Activated CD4-positive, alpha-beta T cell treated with anti-CD3 and anti-CD28 coated beads for 36 hours (primary cell): ENCODE measurements around the gene SFTA2. TPM values are rescaled to one million over a fixed set of nuclear protein-coding genes. Genes with fewer than 3 reads are reported as not detected.

Experiments
- ATAC-seq: fragments of 200-7000 bp; cut with Tn5 transposase; one replicate; pipeline ENCODE4 v1.10.0; 2021; ENCODE audit warnings: mild to moderate bottlenecking, moderate library complexity
- CTCF ChIA-PET: fragments of 350-600 bp; sonication (Branson Sonifier 250); formaldehyde crosslinking; loops from one replicate; lab custom pipeline; 2021; ENCODE audit warnings: antibody characterized with exemption; lab: Charles Lee
- POLR2A ChIA-PET: fragments of 350-600 bp; sonication (Branson Sonifier 250); formaldehyde crosslinking; loops from one replicate; lab custom pipeline; 2021; ENCODE audit warnings: antibody characterized with exemption, inconsistent platforms; lab: Charles Lee
- DNase-seq: peaks from one replicate; pipeline ENCODE4 v3.0.0-alpha.2; 2020
- H3K27ac Mint-ChIP-seq: one replicate; pipeline ENCODE4 v1.8.0; 2021; ENCODE audit warnings: mixed read lengths
- H3K27me3 Mint-ChIP-seq: one replicate; pipeline ENCODE4 v1.8.0; 2021; ENCODE audit warnings: mixed read lengths
- H3K36me3 Mint-ChIP-seq: one replicate; pipeline ENCODE4 v1.8.0; 2021; ENCODE audit warnings: low read depth, mixed read lengths
- H3K4me1 Mint-ChIP-seq: one replicate; pipeline ENCODE4 v1.8.0; 2021; ENCODE audit warnings: mixed read lengths
- H3K4me3 Mint-ChIP-seq: one replicate; pipeline ENCODE4 v1.8.0; 2021; ENCODE audit warnings: mild to moderate bottlenecking, moderate library complexity, mixed read lengths
- H3K9me3 Mint-ChIP-seq: one replicate; pipeline ENCODE4 v1.8.0; 2021; ENCODE audit warnings: low read depth, mixed read lengths
- intact Hi-C, 2 experiments: fragments of 100-400 bp; cut with DNase I in 1 of 2; cut with micrococcal nuclease in 1 of 2; formaldehyde crosslinking; loops; one replicate each; pipeline versions ENCODE4 v1.14.2 to v1.15.1; 2022 to 2024; cut with DNase I, micrococcal nuclease
- total RNA-seq, 2 experiments: library from RNA; stranded (reverse); gene quantifications; one replicate each; pipeline ENCODE4 v1.2.3, GENCODE V29; 2021

The SFTA2 gene
- total RNA-seq, 2 experiments from 2014 or later = not detected

DNA sequence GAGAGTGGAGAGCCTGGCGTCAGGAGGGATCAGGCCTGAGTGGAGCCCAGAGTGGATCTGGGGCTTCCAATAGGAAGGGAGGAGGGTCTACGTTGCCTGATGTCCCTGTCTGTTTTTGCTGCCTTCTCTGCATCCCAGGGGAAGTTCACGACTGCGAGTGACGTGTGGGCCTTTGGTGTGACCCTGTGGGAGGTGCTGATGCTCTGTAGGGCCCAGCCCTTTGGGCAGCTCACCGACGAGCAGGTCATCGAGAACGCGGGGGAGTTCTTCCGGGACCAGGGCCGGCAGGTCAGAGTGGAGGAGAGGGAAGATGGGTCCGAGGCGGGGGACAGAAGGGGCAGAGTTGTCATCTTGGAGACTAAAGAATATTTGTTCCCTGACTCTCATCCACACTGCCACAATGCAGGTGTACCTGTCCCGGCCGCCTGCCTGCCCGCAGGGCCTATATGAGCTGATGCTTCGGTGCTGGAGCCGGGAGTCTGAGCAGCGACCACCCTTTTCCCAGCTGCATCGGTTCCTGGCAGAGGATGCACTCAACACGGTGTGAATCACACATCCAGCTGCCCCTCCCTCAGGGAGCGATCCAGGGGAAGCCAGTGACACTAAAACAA lies 33.1 kb downstream of the SFTA2 start:
- CTCF ChIA-PET = interaction anchor here (0.6 to 1.7 kb wide), 4 partner anchors 11 to 188 kb away, joined by 3 to 4 read pairs (median 4); no protein-coding TSS in a partner anchor
- peaks cover 8% of the 10 kb centered on the region for H3K36me3 Mint-ChIP-seq
- no peaks in the 10 kb centered on the region for H3K27me3 Mint-ChIP-seq
- ATAC-seq (no peak), DNase-seq (no peak)
- peaks cover 3% of the 10 kb centered on the region for H3K4me1 Mint-ChIP-seq
- intact Hi-C loops = no loop called here
- H3K27ac Mint-ChIP-seq = no peak overlapping the region
- POLR2A ChIA-PET = interaction anchor here (0.6 kb wide), 1 partner anchor 448 kb away, joined by 3 read pairs; no protein-coding TSS in a partner anchor
- H3K9me3 Mint-ChIP-seq = no peaks in the 10 kb centered on the region
- H3K4me3 Mint-ChIP-seq = no peak overlapping the region

DNA sequence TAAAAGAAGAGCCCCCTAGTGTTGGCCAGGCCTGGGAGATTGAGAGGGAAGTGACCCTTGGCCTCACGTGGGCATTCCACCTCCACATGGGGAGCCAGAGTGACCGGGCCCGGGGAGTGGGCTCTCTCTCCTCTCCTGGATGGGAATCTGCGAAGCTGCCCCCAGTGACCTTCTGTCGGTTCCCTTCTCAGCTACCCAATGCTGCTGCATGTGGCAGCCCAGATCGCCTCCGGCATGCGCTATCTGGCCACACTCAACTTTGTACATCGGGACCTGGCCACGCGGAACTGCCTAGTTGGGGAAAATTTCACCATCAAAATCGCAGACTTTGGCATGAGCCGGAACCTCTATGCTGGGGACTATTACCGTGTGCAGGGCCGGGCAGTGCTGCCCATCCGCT lies 34.1 kb downstream of the SFTA2 start:
- ATAC-seq (no peak), DNase-seq (no peak)
- ChIA-PET CTCF (no interaction called here), POLR2A (no interaction called here)
- intact Hi-C loops = no loop called here
- H3K4me1 Mint-ChIP-seq = peaks cover 3% of the 10 kb centered on the region
- H3K36me3 Mint-ChIP-seq = peaks cover 8% of the 10 kb centered on the region
- no peak overlapping the region for H3K27ac Mint-ChIP-seq
- no peaks in the 10 kb centered on the region for H3K27me3 Mint-ChIP-seq
- H3K9me3 Mint-ChIP-seq = no peaks in the 10 kb centered on the region
- H3K4me3 Mint-ChIP-seq = no peak overlapping the region

DNA sequence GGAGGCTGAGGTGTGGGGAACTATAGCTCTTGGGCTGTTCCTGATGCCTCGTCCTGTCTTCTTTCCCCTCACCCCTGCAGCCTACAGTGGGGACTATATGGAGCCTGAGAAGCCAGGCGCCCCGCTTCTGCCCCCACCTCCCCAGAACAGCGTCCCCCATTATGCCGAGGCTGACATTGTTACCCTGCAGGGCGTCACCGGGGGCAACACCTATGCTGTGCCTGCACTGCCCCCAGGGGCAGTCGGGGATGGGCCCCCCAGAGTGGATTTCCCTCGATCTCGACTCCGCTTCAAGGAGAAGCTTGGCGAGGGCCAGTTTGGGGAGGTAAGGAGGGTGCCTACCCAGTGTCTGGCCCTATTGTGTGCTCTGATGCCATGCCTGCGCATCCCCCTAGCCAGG lies 35.4 kb downstream of the SFTA2 start:
- no peaks in the 10 kb centered on the region for H3K9me3 Mint-ChIP-seq
- ChIA-PET POLR2A (interaction anchor here (0.5 kb wide), 1 partner anchor 10 kb away, joined by 10 read pairs; no protein-coding TSS in a partner anchor), CTCF (interaction anchor here (1.5 kb wide), 1 partner anchor 66 kb away, joined by 3 read pairs; no protein-coding TSS in a partner anchor)
- no peak overlapping the region for H3K4me3 Mint-ChIP-seq
- ATAC-seq = no peak
- H3K4me1 Mint-ChIP-seq = peaks cover 3% of the 10 kb centered on the region
- no peaks in the 10 kb centered on the region for H3K27me3 Mint-ChIP-seq
- intact Hi-C loops = no loop called here
- H3K27ac Mint-ChIP-seq = no peak overlapping the region
- H3K36me3 Mint-ChIP-seq = peaks cover 8% of the 10 kb centered on the region
- DNase-seq = no peak

DNA sequence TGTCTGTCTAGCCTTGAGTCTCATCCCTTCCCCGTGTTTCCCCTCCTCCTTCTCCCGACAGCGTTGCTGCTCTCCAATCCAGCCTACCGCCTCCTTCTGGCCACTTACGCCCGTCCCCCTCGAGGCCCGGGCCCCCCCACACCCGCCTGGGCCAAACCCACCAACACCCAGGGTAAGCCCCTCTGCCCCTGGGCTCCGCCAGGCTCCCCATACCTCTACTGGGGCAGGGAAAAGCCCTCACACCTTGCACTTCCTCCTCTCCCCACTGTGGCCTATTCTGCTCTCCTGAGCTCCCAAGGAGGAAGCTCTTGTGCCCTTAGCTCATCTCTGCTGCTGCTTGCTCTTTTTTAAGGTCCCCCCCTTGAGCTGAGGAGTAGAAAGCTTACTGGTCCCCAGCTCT lies 36.6 kb downstream of the SFTA2 start:
- POLR2A ChIA-PET = interaction anchor here (1.2 kb wide), 1 partner anchor 13 kb away, joined by 3 read pairs; no protein-coding TSS in a partner anchor
- Mint-ChIP-seq H3K27ac (no peak overlapping the region), H3K4me1 (no peaks in the 10 kb centered on the region), H3K4me3 (no peak overlapping the region), H3K36me3 (peaks cover 8% of the 10 kb centered on the region), H3K27me3 (no peaks in the 10 kb centered on the region), H3K9me3 (no peaks in the 10 kb centered on the region)
- DNase-seq = no peak
- intact Hi-C loops = no loop called here
- no peak for ATAC-seq
- CTCF ChIA-PET = interaction anchor here (0.7 to 1.5 kb wide), 2 partner anchors 9 to 65 kb away, joined by 3 read pairs; no protein-coding TSS in a partner anchor

DNA sequence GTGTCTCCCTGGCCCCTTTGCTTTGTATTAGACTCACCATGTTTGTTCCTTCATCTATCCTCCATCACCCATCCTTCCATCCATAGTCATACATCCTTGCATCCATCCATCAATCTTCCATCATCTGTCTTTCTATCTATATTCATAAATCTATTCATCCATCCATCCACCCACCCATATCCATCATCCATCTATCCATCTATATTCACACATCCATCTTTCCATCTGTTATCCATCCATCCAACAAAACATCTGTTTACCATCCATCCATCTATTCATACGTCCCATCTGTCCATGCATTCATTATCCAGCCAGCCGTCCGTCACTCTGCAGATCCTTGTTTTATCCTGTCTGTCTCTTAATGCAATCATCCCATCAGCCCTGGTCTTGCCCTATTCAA lies 37.0 kb downstream of the SFTA2 start:
- intact Hi-C loops = no loop called here
- Mint-ChIP-seq H3K27ac (no peak overlapping the region), H3K4me3 (no peak overlapping the region), H3K36me3 (peaks cover 5% of the 10 kb centered on the region), H3K4me1 (no peaks in the 10 kb centered on the region), H3K27me3 (no peaks in the 10 kb centered on the region), H3K9me3 (no peaks in the 10 kb centered on the region)
- POLR2A ChIA-PET = interaction anchor here (1.2 kb wide), 1 partner anchor 13 kb away, joined by 3 read pairs; no protein-coding TSS in a partner anchor
- DNase-seq (no peak), ATAC-seq (no peak)
- CTCF ChIA-PET = interaction anchor here (1.5 kb wide), 1 partner anchor 65 kb away, joined by 3 read pairs; no protein-coding TSS in a partner anchor

DNA sequence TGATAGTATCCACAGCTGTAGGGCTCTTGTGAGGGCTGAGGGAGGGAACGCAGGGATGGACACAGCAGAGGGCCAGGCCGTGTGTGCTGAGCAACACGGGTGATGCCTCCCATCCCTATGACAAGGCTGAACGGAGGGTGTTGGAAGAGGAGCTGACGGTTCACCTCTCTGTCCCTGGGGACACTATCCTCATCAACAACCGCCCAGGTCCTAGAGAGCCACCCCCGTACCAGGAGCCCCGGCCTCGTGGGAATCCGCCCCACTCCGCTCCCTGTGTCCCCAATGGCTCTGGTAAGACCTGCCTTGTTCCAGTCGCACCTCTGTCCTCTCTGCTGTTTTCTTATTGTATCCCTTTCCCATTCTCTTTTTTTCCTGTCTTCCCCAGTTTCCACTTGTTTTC lies 37.6 kb downstream of the SFTA2 start:
- Mint-ChIP-seq H3K9me3 (no peaks in the 10 kb centered on the region), H3K27me3 (no peaks in the 10 kb centered on the region), H3K36me3 (peaks cover 5% of the 10 kb centered on the region), H3K27ac (no peak overlapping the region), H3K4me3 (no peak overlapping the region), H3K4me1 (no peaks in the 10 kb centered on the region)
- intact Hi-C loops = no loop called here
- ATAC-seq = no peak
- POLR2A ChIA-PET = interaction anchor here (0.6 kb wide), 1 partner anchor 680 kb away, joined by 8 read pairs; no protein-coding TSS in a partner anchor
- CTCF ChIA-PET = no interaction called here
- no peak for DNase-seq

DNA sequence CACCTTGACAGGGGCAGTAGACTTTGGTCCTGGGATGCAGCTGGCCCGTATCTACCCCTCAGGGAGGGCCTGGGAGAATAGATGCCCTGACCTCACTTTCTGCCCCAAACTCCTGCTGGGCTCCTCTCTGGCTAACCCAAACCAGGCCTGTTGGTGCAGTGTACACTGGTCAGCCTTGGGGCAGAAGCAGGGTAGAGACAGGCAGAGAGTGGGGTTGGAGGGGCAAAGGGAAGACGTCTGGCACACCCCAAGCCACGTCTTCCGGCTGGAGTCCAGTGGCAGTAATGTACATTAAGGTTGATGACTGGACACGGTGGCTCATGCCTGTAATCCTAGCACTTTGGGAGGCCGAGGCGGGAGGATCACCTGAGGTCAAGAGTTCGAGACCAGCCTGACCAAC lies 38.3 kb downstream of the SFTA2 start:
- ChIA-PET POLR2A (no interaction called here), CTCF (interaction anchor here (0.6 kb wide), 1 partner anchor 176 kb away, joined by 3 read pairs; no protein-coding TSS in a partner anchor)
- H3K27me3 Mint-ChIP-seq = no peaks in the 10 kb centered on the region
- ATAC-seq = no peak
- no peak overlapping the region for H3K4me3 Mint-ChIP-seq
- peaks cover 5% of the 10 kb centered on the region for H3K36me3 Mint-ChIP-seq
- H3K9me3 Mint-ChIP-seq = no peaks in the 10 kb centered on the region
- no peaks in the 10 kb centered on the region for H3K4me1 Mint-ChIP-seq
- H3K27ac Mint-ChIP-seq = no peak overlapping the region
- intact Hi-C loops = no loop called here
- DNase-seq = no peak

DNA sequence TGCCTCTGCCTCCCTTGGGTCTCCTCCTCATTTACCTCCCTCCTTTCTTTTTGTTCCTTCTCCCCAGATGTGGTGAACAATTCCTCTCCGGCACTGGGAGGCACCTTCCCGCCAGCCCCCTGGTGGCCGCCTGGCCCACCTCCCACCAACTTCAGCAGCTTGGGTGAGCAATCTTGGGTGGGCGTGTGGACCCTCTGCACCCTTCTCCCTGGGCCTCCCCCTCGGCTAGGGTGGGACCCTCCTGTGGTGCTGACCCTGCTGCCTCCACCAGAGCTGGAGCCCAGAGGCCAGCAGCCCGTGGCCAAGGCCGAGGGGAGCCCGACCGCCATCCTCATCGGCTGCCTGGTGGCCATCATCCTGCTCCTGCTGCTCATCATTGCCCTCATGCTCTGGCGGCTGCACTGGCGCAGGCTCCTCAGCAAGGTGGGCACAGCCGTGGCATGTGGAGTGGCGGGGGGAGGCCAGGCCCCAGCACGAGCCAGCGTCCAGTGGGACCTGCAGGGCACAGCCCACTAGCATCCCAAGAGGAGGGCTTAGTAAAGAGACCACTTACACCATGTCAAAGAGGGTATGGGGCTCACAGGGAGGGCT lies 38.9 kb downstream of the SFTA2 start:
- Mint-ChIP-seq H3K27ac (no peak overlapping the region), H3K27me3 (no peaks in the 10 kb centered on the region), H3K9me3 (no peaks in the 10 kb centered on the region), H3K4me3 (no peak overlapping the region), H3K36me3 (peaks cover 5% of the 10 kb centered on the region), H3K4me1 (no peaks in the 10 kb centered on the region)
- ATAC-seq (no peak), DNase-seq (no peak)
- CTCF ChIA-PET = interaction anchor here (0.7 kb wide), 1 partner anchor 45 kb away, joined by 3 read pairs; no protein-coding TSS in a partner anchor
- intact Hi-C loops = no loop called here
- POLR2A ChIA-PET = no interaction called here

DNA sequence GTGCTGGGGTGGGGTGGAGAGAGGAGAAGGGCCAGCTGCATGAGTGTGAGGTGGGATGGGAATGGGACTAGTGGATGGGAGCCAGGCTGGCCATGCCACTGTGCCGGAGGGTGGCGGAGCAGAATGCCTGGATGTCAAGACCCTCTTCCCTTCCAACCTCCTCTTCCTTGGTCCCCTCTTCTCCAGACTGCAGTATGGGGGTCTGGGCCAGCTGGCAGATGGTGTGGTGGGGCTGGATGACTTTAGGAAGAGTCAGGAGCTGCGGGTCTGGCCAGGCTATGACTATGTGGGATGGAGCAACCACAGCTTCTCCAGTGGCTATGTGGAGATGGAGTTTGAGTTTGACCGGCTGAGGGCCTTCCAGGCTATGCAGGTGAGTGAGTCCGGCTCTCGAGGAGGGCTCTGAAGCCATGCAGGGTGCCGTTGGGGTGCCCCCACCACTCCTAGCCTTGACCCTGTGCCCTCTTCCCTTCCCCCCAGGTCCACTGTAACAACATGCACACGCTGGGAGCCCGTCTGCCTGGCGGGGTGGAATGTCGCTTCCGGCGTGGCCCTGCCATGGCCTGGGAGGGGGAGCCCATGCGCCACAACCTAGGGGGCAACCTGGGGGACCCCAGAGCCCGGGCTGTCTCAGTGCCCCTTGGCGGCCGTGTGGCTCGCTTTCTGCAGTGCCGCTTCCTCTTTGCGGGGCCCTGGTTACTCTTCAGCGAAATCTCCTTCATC lies 40.0 kb downstream of the SFTA2 start:
- Mint-ChIP-seq H3K4me1 (no peaks in the 10 kb centered on the region), H3K27me3 (no peaks in the 10 kb centered on the region), H3K27ac (no peak overlapping the region), H3K36me3 (peaks cover 5% of the 10 kb centered on the region), H3K4me3 (no peak overlapping the region), H3K9me3 (no peaks in the 10 kb centered on the region)
- DNase-seq = no peak
- POLR2A ChIA-PET = no interaction called here
- intact Hi-C loops = no loop called here
- ATAC-seq = no peak
- CTCF ChIA-PET = no interaction called here

DNA sequence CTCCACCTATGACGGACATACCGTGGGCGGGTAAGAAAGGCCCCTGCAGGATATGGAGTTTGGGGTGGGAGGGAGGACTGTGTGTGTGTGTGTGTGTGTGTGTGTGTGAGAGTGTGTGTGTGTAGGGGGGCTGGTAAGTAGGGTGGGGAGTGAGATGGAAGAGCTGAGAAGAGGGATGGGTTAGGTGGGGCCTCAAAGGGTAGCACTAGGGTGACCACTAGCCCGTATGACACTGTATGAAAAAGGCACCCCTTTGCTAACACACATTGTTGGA lies 40.6 kb downstream of the SFTA2 start:
- ATAC-seq (no peak), DNase-seq (no peak)
- intact Hi-C loops = no loop called here
- Mint-ChIP-seq H3K27me3 (no peaks in the 10 kb centered on the region), H3K4me3 (no peak overlapping the region), H3K9me3 (no peaks in the 10 kb centered on the region), H3K36me3 (peaks cover 5% of the 10 kb centered on the region), H3K4me1 (peaks cover 2% of the 10 kb centered on the region), H3K27ac (no peak overlapping the region)
- POLR2A ChIA-PET = no interaction called here
- CTCF ChIA-PET = interaction anchor here (1.6 kb wide), 1 partner anchor 196 kb away, joined by 7 read pairs; no protein-coding TSS in a partner anchor

DNA sequence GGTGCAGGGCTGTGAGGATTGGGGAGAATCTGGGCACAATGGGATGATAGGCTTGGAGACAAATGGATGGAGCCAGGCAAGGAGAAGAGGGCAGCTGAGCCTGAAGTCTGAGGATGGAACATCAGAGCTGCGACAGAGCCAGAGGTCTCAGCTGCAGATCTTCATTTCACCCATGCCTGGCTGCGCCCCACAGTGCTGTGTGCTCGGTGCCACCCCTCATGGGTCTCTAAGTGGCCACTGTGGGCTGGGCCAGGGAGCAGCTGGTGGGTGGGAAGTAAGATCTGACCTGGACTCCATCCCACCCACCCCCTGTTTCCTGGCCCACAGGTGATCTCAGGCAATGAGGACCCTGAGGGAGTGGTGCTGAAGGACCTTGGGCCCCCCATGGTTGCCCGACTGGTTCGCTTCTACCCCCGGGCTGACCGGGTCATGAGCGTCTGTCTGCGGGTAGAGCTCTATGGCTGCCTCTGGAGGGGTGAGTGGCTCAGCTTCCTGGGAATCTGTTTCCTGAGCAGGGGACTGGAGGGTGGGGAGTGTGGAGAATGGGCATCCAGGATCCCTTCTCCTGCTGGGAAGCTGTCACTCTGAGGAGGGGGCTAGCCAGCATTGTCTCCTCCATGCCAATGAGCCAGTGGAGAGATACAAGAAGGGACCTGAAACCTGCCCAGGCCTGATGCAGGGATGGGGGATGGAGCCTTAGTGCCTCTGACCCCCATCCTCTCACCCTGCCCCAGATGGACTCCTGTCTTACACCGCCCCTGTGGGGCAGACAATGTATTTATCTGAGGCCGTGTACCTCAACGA lies 41.1 kb downstream of the SFTA2 start:
- ATAC-seq (no peak), DNase-seq (no peak)
- ChIA-PET CTCF (interaction anchor here (0.9 to 1.6 kb wide), 2 partner anchors 197 to 209 kb away, joined by 3 to 7 read pairs; no protein-coding TSS in a partner anchor), POLR2A (no interaction called here)
- Mint-ChIP-seq H3K4me3 (no peak overlapping the region), H3K27ac (no peak overlapping the region), H3K36me3 (peaks cover 5% of the 10 kb centered on the region), H3K9me3 (no peaks in the 10 kb centered on the region), H3K27me3 (no peaks in the 10 kb centered on the region), H3K4me1 (peaks cover 8% of the 10 kb centered on the region)
- intact Hi-C loops = no loop called here
